Natural killer cell (primary cell): Measurements from ENCODE around the gene RSPRY1. TPM values are rescaled to one million over a fixed set of nuclear protein-coding genes. Genes with fewer than 3 reads are reported as not detected.

Experiments
- ATAC-seq, 3 donors: fragments of 150-1000 bp in 2 of 3; fragments of 200-7000 bp in 1 of 3; cut with Tn5 transposase; 1 replicate in 1 of 3; 2 replicates in 2 of 3; pipeline ENCODE4 v1.10.0; 2021; ENCODE audit warnings: mild to moderate bottlenecking in 2 of 3, moderate library complexity in 2 of 3
- DNase-seq, 2 donors: peaks; one replicate each; pipeline versions ENCODE4 v3.0.0 to v3.0.0-alpha.2; 2013 to 2021; ENCODE audit warnings: mixed read lengths in 1 of 2
- H3K27ac ChIP-seq: one replicate; pipeline ENCODE4 v1.5.1; 2013; ENCODE audit warnings: mild to moderate bottlenecking, low read length
- H3K27me3 ChIP-seq: one replicate; pipeline ENCODE4 v1.6.1; 2013; ENCODE audit warnings: low read length; ENCODE audit not compliant: control insufficient read depth, insufficient read depth
- H3K36me3 ChIP-seq: one replicate; pipeline ENCODE4 v1.6.1; 2013; ENCODE audit warnings: low read length; ENCODE audit not compliant: control insufficient read depth, insufficient read depth
- H3K4me1 ChIP-seq: one replicate; pipeline ENCODE4 v1.6.1; 2013; ENCODE audit warnings: low read length; ENCODE audit not compliant: control insufficient read depth, insufficient read depth
- H3K4me3 ChIP-seq: one replicate; pipeline ENCODE4 v1.5.1; 2013; ENCODE audit warnings: low read length
- H3K9me3 ChIP-seq: one replicate; pipeline ENCODE4 v1.6.1; 2013; ENCODE audit warnings: low read length; ENCODE audit not compliant: control insufficient read depth, insufficient read depth
- H3K27ac Mint-ChIP-seq, 2 donors: one replicate each; pipeline ENCODE4 v1.8.0; 2022; ENCODE audit warnings: mild to moderate bottlenecking in 2 of 2, mixed read lengths in 2 of 2, moderate library complexity in 1 of 2
- H3K27me3 Mint-ChIP-seq, 2 donors: one replicate each; pipeline ENCODE4 v1.8.0; 2022; ENCODE audit warnings: low read depth in 2 of 2, mixed read lengths in 2 of 2
- H3K36me3 Mint-ChIP-seq: one replicate; pipeline ENCODE4 v1.8.0; 2022; ENCODE audit warnings: mixed read lengths
- H3K4me1 Mint-ChIP-seq, 2 donors: one replicate each; pipeline ENCODE4 v1.8.0; 2022; ENCODE audit warnings: mixed read lengths in 2 of 2
- H3K4me3 Mint-ChIP-seq: one replicate; pipeline ENCODE4 v1.8.0; 2022; ENCODE audit warnings: mild to moderate bottlenecking, moderate library complexity, mixed read lengths
- H3K9me3 Mint-ChIP-seq, 2 donors: one replicate each; pipeline ENCODE4 v1.8.0; 2022; ENCODE audit warnings: mixed read lengths in 2 of 2
- CTCF ChIP-seq: fragments of 200-600 bp; IDR thresholded peaks from one replicate; pipeline ENCODE4 v1.8.0; 2022; ENCODE audit warnings: antibody characterized with exemption
- WGBS: methylation state at CpG from one replicate; pipeline ENCODE4 v1.1.7; 2013; ENCODE audit warnings: missing lambda C conversion rate; ENCODE audit not compliant: insufficient coverage; 5-methylcytosine and 5-hydroxymethylcytosine counted together
- intact Hi-C: fragments of 100-400 bp; cut with micrococcal nuclease; formaldehyde crosslinking; loops from one replicate; pipeline ENCODE4 v1.14.2; 2022
- total RNA-seq, 4 donors: library from RNA; stranded (reverse); fragments of 120-200 nt in 1 of 4; gene quantifications; one replicate each; pipeline versions ENCODE4 v1.2.3 to v1.2.4, GENCODE V29; 2013 to 2022

The RSPRY1 gene
- total RNA-seq, 3 donors from 2014 or later (not counting 1 experiment from before 2014, with no cell fraction given) = 22.6 to 26.6 (median 23.4) TPM

- WGBS = 77% methylated on average over 2 of the region's 3 CpGs
- TF ChIP-seq CTCF = no peak
- Histone ChIP-seq H3K36me3 (peaks cover 3% of the 10 kb centered on the region), H3K27ac (no peak overlapping the region), H3K4me3 (no peak overlapping the region), H3K9me3 (no peaks in the 10 kb centered on the region), H3K4me1 (peaks cover 6% of the 10 kb centered on the region), H3K27me3 (no peaks in the 10 kb centered on the region)
- intact Hi-C loops = no loop called here
- Mint-ChIP-seq H3K9me3 (no peaks in the 10 kb centered on the region), H3K27ac (no peak overlapping the region), H3K4me3 (no peak overlapping the region), H3K36me3 (no peaks in the 10 kb centered on the region), H3K27me3 (no peaks in the 10 kb centered on the region), H3K4me1 (peaks cover 20 to 23% of the 10 kb centered on the region in 2 donors)
- DNase-seq = no peak
- no peak for ATAC-seq
Measured at GRCh38 chr16:57192146-57192545, 6.0 kb downstream of the RSPRY1 start.

GRCh38 chr16:57192720-57193486 lies 6.8 kb downstream of the RSPRY1 start:
- no peak overlapping the region for H3K27ac ChIP-seq
- DNase-seq = no peak
- Mint-ChIP-seq H3K36me3 (no peaks in the 10 kb centered on the region), H3K27ac (no peak overlapping the region), H3K4me3 (no peak overlapping the region), H3K9me3 (no peaks in the 10 kb centered on the region), H3K27me3 (no peaks in the 10 kb centered on the region), H3K4me1 (peaks cover 12 to 16% of the 10 kb centered on the region in 2 donors)
- TF ChIP-seq CTCF = no peak
- H3K36me3 ChIP-seq = peaks cover 3% of the 10 kb centered on the region
- no peaks in the 10 kb centered on the region for H3K27me3 ChIP-seq
- WGBS = 85% methylated on average over 7 of the region's 7 CpGs
- H3K4me1 ChIP-seq = no peaks in the 10 kb centered on the region
- intact Hi-C loops = no loop called here
- H3K4me3 ChIP-seq = no peak overlapping the region
- no peaks in the 10 kb centered on the region for H3K9me3 ChIP-seq
- ATAC-seq = no peak

GRCh38 chr16:57194512-57194911 lies 8.4 kb downstream of the RSPRY1 start:
- Histone ChIP-seq H3K4me1 (no peaks in the 10 kb centered on the region), H3K9me3 (no peaks in the 10 kb centered on the region), H3K4me3 (no peak overlapping the region), H3K27ac (no peak overlapping the region), H3K27me3 (no peaks in the 10 kb centered on the region), H3K36me3 (peaks cover 3% of the 10 kb centered on the region)
- peaks cover 14 to 19% of the 10 kb centered on the region in 2 donors for H3K4me1 Mint-ChIP-seq
- intact Hi-C loops = no loop called here
- no peaks in the 10 kb centered on the region for H3K27me3 Mint-ChIP-seq
- no peaks in the 10 kb centered on the region for H3K9me3 Mint-ChIP-seq
- TF ChIP-seq CTCF = no peak
- DNase-seq (no peak), ATAC-seq (no peak)
- H3K27ac Mint-ChIP-seq = no peak overlapping the region
- no peak overlapping the region for H3K4me3 Mint-ChIP-seq
- no peaks in the 10 kb centered on the region for H3K36me3 Mint-ChIP-seq

DNA sequence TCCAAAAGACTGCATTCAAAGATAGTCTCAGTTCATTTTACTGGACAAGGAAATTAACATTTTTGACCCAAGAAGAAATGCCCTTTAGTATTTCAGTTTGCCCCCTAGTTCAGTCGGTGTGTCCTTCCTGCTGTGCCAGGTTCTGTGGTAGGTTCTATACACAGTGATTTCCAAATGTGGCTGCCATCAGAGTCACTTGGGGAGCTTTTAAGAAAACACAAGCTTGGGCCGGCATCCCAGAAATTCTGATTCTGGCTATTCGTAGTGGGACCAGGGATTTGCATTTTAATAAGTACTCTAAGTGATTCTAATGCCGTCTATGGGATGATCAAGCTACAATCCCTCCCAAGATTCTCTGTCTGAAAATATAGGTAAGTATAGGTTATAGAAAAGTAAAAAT lies 10.2 kb downstream of the RSPRY1 start:
- ATAC-seq (no peak), DNase-seq (no peak)
- intact Hi-C loops = no loop called here
- no peak overlapping the region for H3K27ac Mint-ChIP-seq
- no peaks in the 10 kb centered on the region for H3K9me3 Mint-ChIP-seq
- H3K27me3 ChIP-seq = no peaks in the 10 kb centered on the region
- H3K27ac ChIP-seq = no peak overlapping the region
- no peak overlapping the region for H3K4me3 ChIP-seq
- H3K36me3 ChIP-seq = peaks cover 3% of the 10 kb centered on the region
- TF ChIP-seq CTCF = no peak
- no peaks in the 10 kb centered on the region for H3K36me3 Mint-ChIP-seq
- H3K4me1 Mint-ChIP-seq = peaks cover 9 to 19% of the 10 kb centered on the region in 2 donors
- 98% methylated on average over 4 of the region's 4 CpGs for WGBS
- H3K9me3 ChIP-seq = no peaks in the 10 kb centered on the region
- H3K4me1 ChIP-seq = no peaks in the 10 kb centered on the region
- no peaks in the 10 kb centered on the region for H3K27me3 Mint-ChIP-seq
- H3K4me3 Mint-ChIP-seq = no peak overlapping the region
